Measurements from ENCODE around the gene ERG28.

ERG28 gene

DNA sequence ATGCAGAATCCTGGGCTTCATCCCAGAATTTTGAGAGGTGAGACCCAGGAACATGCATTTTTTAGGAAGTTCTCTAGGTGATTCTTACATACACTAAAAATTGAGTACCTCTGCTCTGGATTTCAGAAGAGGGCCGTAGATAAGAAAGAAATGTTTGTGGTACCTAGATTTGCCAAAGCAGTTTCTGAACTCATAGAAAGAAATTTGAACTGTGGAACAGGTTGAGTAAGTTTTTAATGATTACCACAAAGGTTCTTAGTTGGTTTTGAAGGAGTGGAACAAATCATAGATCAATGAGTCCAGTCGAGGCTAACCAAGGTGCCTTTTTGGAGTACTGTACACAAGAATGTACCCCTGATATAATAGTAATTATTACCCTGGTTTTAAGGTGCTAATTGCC lies 25.2 kb upstream of the ERG28 start:
- no peaks in the 10 kb centered on the region for H3K79me2 ChIP-seq (ENCODE audit: low read length)
- H3K4me2 ChIP-seq (ENCODE audit: low read length), result no peak overlapping the region
- H2AFZ ChIP-seq (ENCODE audit: low read depth, low read length), result no peak overlapping the region
- no peak overlapping the region for H3K4me3 ChIP-seq (ENCODE audit: low read length)
- no peaks in the 10 kb centered on the region for H3K9me3 ChIP-seq (ENCODE audit: insufficient read depth, low read length)
- H3K36me3 ChIP-seq (replicated peaks; ENCODE audit: low read depth, low read length), result peaks cover 30% of the 10 kb centered on the region
- H3K27ac ChIP-seq (ENCODE audit: low read length), result no peak overlapping the region
- H3K9ac ChIP-seq (ENCODE audit: low read length), result no peak overlapping the region
- no peak for TF ChIP-seq EZH2phosphoT487 (IDR thresholded peaks at IDR 0.05; ENCODE audit: low read depth)
- H4K20me1 ChIP-seq (ENCODE audit: insufficient read depth, low read length), result no peaks in the 10 kb centered on the region
- H3K27me3 ChIP-seq (ENCODE audit: low read depth, low read length), result no peaks in the 10 kb centered on the region
- H3K4me1 ChIP-seq (ENCODE audit: low read length), result no peaks in the 10 kb centered on the region

DNA sequence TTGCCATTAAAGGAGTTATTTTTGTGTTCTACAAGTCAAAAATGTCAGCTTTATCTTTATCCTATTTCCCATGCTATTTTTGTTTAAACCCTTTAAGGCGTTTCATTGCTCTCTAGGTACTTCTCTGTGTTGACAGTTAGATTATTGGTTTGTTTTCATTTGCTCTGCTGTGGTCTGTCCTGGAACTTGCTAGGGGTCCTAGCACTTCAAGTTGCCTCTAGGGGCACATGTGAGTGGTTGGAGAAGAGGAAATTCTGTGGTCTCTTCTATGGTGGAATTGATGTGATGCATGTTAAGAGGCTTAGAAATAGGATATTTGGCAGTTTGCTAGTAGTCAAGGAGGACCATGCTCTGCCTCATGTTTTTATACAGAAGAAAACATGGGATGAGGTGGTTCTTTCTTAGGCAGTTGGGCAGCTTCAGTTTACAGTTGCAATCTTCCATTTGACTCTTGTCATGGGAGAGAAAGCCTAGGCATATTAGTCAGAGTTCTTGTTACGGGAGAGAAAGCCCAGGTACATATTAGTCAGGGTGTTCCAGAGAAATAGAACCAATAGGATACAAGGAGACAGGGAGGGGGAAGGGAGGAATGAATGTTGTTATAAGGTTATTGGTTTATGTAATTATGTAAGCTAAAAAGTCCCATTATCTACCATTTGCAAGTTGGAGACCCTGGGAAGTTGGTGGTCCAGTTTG lies 14.7 kb upstream of the ERG28 start:
- H4K20me1 ChIP-seq (ENCODE audit: insufficient read depth, low read length), result no peaks in the 10 kb centered on the region
- H3K27ac ChIP-seq (ENCODE audit: low read length), result no peak overlapping the region
- H3K4me1 ChIP-seq (ENCODE audit: low read length), result peaks cover 22% of the 10 kb centered on the region
- H3K79me2 ChIP-seq (ENCODE audit: low read length), result peaks cover 14% of the 10 kb centered on the region; the same call in 1 of the 2 replicates
- H3K9me3 ChIP-seq (ENCODE audit: insufficient read depth, low read length), result no peaks in the 10 kb centered on the region
- no peak overlapping the region for H3K9ac ChIP-seq (ENCODE audit: low read length)
- TF ChIP-seq EZH2phosphoT487 (IDR thresholded peaks at IDR 0.05; ENCODE audit: low read depth), result no peak
- TF ChIP-seq, protein P1, sequence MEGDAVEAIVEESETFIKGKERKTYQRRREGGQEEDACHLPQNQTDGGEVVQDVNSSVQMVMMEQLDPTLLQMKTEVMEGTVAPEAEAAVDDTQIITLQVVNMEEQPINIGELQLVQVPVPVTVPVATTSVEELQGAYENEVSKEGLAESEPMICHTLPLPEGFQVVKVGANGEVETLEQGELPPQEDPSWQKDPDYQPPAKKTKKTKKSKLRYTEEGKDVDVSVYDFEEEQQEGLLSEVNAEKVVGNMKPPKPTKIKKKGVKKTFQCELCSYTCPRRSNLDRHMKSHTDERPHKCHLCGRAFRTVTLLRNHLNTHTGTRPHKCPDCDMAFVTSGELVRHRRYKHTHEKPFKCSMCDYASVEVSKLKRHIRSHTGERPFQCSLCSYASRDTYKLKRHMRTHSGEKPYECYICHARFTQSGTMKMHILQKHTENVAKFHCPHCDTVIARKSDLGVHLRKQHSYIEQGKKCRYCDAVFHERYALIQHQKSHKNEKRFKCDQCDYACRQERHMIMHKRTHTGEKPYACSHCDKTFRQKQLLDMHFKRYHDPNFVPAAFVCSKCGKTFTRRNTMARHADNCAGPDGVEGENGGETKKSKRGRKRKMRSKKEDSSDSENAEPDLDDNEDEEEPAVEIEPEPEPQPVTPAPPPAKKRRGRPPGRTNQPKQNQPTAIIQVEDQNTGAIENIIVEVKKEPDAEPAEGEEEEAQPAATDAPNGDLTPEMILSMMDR (IDR thresholded peaks at IDR 0.05; ENCODE audit: low read depth, low read length), result peak; percentile 19; the same call in 1 of the 2 replicates
- no peak overlapping the region for H3K4me3 ChIP-seq (ENCODE audit: low read length)
- H3K4me2 ChIP-seq (ENCODE audit: low read length), result no peak overlapping the region
- peaks cover 21% of the 10 kb centered on the region for H3K36me3 ChIP-seq (replicated peaks; ENCODE audit: low read depth, low read length)
- H3K27me3 ChIP-seq (ENCODE audit: low read depth, low read length), result no peaks in the 10 kb centered on the region
- no peak overlapping the region for H2AFZ ChIP-seq (ENCODE audit: low read depth, low read length)

DNA sequence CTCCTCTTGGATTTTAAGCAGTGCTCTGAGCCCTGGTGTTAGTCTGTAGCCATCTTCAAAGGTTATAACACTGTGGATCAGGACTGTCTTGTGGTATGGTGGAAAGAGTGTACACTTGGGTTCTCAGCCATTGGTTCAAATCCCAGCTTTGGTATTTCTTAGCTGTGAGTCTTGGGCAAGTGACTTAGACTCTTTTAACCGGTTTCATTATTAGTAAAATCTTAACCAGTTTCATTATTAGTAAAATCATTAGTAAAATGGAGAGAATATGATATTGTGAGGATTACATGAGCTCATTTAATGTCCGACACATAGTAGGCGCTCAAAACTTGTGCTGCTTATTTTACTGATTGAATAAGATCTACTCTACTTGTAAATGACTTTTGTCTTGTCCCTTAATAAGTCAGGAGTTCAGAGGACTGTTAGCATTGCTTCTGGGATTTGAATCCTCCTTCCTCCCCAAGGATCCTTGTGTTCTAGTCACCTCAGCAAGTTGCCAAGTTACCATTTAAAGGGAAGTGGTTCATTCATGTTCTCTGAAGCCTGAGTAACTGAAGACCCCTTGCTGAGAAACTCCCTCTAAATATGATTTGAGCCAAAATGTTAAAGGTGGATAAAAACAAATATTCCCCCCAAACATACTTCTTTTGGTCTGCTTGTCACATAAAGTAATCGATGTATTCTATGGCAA lies 12.8 kb upstream of the ERG28 start:
- peaks cover 36% of the 10 kb centered on the region for H3K36me3 ChIP-seq (replicated peaks; ENCODE audit: low read depth, low read length)
- peak overlapping the region; percentile 47 for H3K27ac ChIP-seq (ENCODE audit: low read length)
- no peaks in the 10 kb centered on the region for H3K9me3 ChIP-seq (ENCODE audit: insufficient read depth, low read length)
- H4K20me1 ChIP-seq (ENCODE audit: insufficient read depth, low read length), result no peaks in the 10 kb centered on the region
- H3K4me3 ChIP-seq (ENCODE audit: low read length), result peak overlapping the region; percentile 54
- H3K4me2 ChIP-seq (ENCODE audit: low read length), result peak overlapping the region; percentile 80
- TF ChIP-seq, protein P1 (IDR thresholded peaks at IDR 0.05; ENCODE audit: low read depth, low read length), result no peak
- no peak for TF ChIP-seq EZH2phosphoT487 (IDR thresholded peaks at IDR 0.05; ENCODE audit: low read depth)
- H3K79me2 ChIP-seq (ENCODE audit: low read length), result peaks cover 14% of the 10 kb centered on the region; the same call in 1 of the 2 replicates
- peak overlapping the region; percentile 15; the same call in 1 of the 2 replicates for H3K9ac ChIP-seq (ENCODE audit: low read length)
- peaks cover 22% of the 10 kb centered on the region for H3K4me1 ChIP-seq (ENCODE audit: low read length)
- H2AFZ ChIP-seq (ENCODE audit: low read depth, low read length), result no peak overlapping the region
- no peaks in the 10 kb centered on the region for H3K27me3 ChIP-seq (ENCODE audit: low read depth, low read length)

DNA sequence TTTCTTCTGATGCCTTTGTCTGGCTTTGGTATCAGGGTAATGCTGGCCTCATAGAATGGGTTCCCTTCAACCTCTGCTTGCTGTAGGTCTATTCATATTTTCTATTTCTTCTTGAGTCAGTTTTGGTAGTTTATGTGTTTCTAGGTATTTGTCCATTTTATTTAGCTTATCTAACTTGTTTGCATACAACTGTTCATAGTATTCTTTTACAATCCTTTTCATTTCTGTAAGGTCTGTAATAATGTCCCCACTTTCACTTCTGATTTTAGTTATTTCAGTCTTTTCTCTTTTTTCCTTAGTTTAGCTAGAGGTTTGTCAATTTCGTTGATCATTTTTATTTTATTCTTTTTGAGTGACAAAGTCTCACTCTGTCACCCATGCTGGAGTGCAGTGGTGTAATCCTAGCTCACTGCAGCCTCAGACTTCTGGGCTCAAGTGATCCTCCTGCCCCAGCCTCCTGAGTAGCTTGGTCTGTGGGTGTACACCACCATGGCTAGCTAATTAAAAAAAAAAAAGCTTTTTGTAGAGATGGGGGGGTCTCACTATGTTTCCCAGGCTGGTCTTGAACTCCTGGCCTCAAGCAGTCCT lies 12.0 kb upstream of the ERG28 start:
- H3K4me3 ChIP-seq (ENCODE audit: low read length), result 0 out of 2 replicates have a peak overlapping the region, but pooled peaks have one; percentile 7
- no peak overlapping the region for H2AFZ ChIP-seq (ENCODE audit: low read depth, low read length)
- H3K79me2 ChIP-seq (ENCODE audit: low read length), result peaks cover 14% of the 10 kb centered on the region; the same call in 1 of the 2 replicates
- peak overlapping the region; percentile 38 for H3K27ac ChIP-seq (ENCODE audit: low read length)
- H4K20me1 ChIP-seq (ENCODE audit: insufficient read depth, low read length), result no peaks in the 10 kb centered on the region
- no peak overlapping the region for H3K9ac ChIP-seq (ENCODE audit: low read length)
- H3K27me3 ChIP-seq (ENCODE audit: low read depth, low read length), result no peaks in the 10 kb centered on the region
- H3K9me3 ChIP-seq (ENCODE audit: insufficient read depth, low read length), result no peaks in the 10 kb centered on the region
- H3K36me3 ChIP-seq (replicated peaks; ENCODE audit: low read depth, low read length), result peaks cover 36% of the 10 kb centered on the region
- peaks cover 22% of the 10 kb centered on the region for H3K4me1 ChIP-seq (ENCODE audit: low read length)
- H3K4me2 ChIP-seq (ENCODE audit: low read length), result peak overlapping the region; percentile 80
- TF ChIP-seq EZH2phosphoT487 (IDR thresholded peaks at IDR 0.05; ENCODE audit: low read depth), result no peak
- TF ChIP-seq, protein P1 (IDR thresholded peaks at IDR 0.05; ENCODE audit: low read depth, low read length), result no peak
